AG04450 (cell line): ENCODE measurements around the gene ZIC2. TPM values are rescaled to one million over a fixed set of nuclear protein-coding genes. Genes with fewer than 3 reads are reported as not detected.

Experiments used
- CTCF ChIA-PET: fragments of 300-600, 350-600 bp; formaldehyde crosslinking; extraction: SDS; loops from one replicate; lab custom pipeline; 2022; ENCODE audit warnings: antibody characterized with exemption, inconsistent platforms; lab: Charles Lee
- POLR2A ChIA-PET: fragments of 350-600 bp; formaldehyde crosslinking; extraction: SDS; loops from one replicate; lab custom pipeline; 2021; ENCODE audit warnings: antibody characterized with exemption, inconsistent platforms; lab: Yijun Ruan, JAX
- DNase-seq: peaks from one replicate; pipeline ENCODE4 v3.0.0-alpha.2; 2011; ENCODE audit warnings: low read depth, low spot score
- H3K27ac ChIP-seq: one replicate; pipeline ENCODE4 v1.5.1; 2012; ENCODE audit warnings: low read depth, low read length, control low read depth
- H3K27me3 ChIP-seq: one replicate; pipeline ENCODE4 v1.6.0; 2012; ENCODE audit warnings: low read length; ENCODE audit not compliant: control insufficient read depth, insufficient read depth
- H3K4me3 ChIP-seq: 2 replicates; pipeline ENCODE4 v1.5.1; 2011; ENCODE audit warnings: mild to moderate bottlenecking, low read depth, low read length, control low read depth
- H3K9me3 ChIP-seq: 2 replicates; pipeline ENCODE4 v1.5.1; 2012; ENCODE audit warnings: low read length; ENCODE audit not compliant: control insufficient read depth, insufficient read depth
- polyA plus RNA-seq: library from polyadenylated mRNA; depleted of rRNA; stranded (reverse); fragments of >200 nt; gene quantifications from 2 replicates; pipeline ENCODE4 v1.2.3, GENCODE V29; 2011
- TF ChIP-seq, protein P1 (sequence below): IDR thresholded peaks from 2 replicates; pipeline ENCODE4 v1.5.1; 2011; ENCODE audit warnings: low read depth, low read length, control low read depth, inconsistent platforms

ZIC2 gene
- polyA plus RNA-seq, 1 experiment: not detected

- no peak overlapping the region for H3K4me3 ChIP-seq
- peaks cover 67% of the 10 kb centered on the region for H3K27me3 ChIP-seq
- CTCF ChIA-PET: no interaction called here
Measured at GRCh38 chr13:99963816-99964339, 17.7 kb upstream of the ZIC2 start.

DNA sequence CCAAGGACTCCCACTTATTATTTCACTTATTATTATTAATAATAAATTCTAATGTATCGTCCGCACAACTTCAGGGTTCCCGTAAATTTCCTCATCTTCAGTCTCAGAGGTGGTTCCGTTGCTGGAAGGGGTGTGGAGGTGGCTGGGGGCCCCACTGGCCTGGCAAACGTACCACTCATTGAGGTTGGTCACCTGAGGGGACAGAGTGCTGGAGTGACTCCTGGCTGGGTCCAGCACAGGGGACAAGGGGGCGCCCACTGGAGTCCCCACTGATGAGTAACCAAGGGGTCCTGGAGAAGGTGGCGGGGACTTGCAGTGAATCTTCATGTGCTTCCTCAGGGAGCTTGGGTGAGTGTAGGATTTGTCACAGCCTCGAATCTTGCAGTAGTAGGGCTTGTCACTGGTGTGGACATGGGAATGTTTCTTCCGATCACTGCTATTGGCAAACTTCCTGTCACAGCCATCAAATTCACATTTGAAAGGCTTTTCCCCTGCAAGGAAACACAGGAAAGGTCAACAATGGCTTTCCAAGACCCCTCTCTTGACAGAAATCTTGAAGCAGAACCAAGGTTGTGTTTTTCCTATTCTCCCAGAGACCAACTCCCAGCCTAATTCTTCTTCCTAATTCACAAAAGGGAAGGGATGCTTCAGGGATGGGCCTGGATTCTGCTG, 16.1 kb upstream of the ZIC2 start:
- Histone ChIP-seq H3K9me3 (peaks cover 9% of the 10 kb centered on the region; the same call in 1 of the 2 replicates), H3K4me3 (no peak overlapping the region), H3K27me3 (peaks cover 67% of the 10 kb centered on the region), H3K27ac (no peak overlapping the region)
- ChIA-PET POLR2A (no interaction called here), CTCF (no interaction called here)
- TF ChIP-seq, protein P1, sequence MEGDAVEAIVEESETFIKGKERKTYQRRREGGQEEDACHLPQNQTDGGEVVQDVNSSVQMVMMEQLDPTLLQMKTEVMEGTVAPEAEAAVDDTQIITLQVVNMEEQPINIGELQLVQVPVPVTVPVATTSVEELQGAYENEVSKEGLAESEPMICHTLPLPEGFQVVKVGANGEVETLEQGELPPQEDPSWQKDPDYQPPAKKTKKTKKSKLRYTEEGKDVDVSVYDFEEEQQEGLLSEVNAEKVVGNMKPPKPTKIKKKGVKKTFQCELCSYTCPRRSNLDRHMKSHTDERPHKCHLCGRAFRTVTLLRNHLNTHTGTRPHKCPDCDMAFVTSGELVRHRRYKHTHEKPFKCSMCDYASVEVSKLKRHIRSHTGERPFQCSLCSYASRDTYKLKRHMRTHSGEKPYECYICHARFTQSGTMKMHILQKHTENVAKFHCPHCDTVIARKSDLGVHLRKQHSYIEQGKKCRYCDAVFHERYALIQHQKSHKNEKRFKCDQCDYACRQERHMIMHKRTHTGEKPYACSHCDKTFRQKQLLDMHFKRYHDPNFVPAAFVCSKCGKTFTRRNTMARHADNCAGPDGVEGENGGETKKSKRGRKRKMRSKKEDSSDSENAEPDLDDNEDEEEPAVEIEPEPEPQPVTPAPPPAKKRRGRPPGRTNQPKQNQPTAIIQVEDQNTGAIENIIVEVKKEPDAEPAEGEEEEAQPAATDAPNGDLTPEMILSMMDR: no peak
- DNase-seq: no peak

More at GRCh38 chr13:99963816-99964339, 17.7 kb upstream of the ZIC2 start:
- no peak overlapping the region for H3K27ac ChIP-seq
- TF ChIP-seq, protein P1: no peak
- peaks cover 8% of the 10 kb centered on the region; the same call in 1 of the 2 replicates for H3K9me3 ChIP-seq
- POLR2A ChIA-PET: no interaction called here
- no peak for DNase-seq

DNA sequence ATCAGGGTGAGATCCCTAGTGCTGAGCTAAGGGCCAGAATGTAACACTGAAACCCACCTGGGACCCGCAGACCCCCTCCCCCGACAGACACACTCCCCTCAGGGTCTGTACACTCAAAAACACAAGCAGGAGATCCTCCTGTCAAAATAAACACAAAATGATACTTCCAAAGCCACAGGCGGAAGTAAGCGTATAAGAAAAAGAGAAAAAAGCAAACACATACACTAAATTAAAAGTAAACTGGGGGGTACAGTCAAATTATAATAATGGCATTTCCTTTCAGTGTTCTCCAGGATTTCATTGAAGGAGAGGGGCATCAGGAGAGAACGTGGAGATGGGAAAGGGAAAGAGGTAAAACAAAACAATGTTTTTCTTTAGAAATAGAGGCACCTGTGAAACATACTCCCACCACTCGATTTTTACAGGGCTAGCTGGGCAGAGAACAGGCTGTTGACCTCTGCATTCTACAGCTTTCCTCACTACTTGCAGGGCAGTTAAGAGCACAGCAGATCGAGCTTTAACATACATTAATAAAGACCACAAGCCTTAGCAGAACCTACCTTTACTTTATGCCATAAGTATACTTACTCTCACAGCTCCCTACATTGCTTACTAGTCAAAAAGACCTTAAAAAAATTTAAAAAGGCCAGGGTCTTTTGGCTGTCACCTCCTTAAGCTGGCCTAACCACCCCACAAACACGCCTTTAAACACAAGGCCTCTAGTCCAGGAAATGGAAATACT, 15.3 kb upstream of the ZIC2 start:
- H3K27ac ChIP-seq: no peak overlapping the region
- H3K4me3 ChIP-seq: no peak overlapping the region
- peaks cover 9% of the 10 kb centered on the region; the same call in 1 of the 2 replicates for H3K9me3 ChIP-seq
- H3K27me3 ChIP-seq: peaks cover 61% of the 10 kb centered on the region
- ChIA-PET POLR2A (no interaction called here), CTCF (interaction anchor here (0.5 to 1.5 kb wide), 2 partner anchors 27 to 50 kb away, joined by 4 read pairs; no protein-coding TSS in a partner anchor)
- TF ChIP-seq, protein P1: no peak
- DNase-seq: no peak

DNA sequence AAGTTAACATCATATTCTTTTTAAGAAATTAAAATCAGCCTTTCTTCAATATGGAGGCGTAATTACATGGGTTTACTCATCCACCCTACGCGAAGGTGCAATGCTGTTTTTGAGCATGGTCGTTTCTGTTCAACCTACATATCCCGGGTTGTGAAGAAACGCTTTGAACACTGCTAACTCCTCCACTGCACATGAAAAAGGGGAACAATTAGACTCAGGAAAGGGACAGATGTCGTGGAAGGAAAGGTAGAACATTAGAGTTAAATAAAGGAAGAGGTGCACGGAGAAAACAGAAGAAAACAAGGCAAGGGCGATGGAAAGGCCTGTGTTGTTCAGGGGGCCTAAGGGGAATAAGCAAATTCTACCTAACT, 14.1 kb upstream of the ZIC2 start:
- CTCF ChIA-PET: interaction anchor here (1.5 kb wide), 1 partner anchor 51 kb away, joined by 4 read pairs; no protein-coding TSS in a partner anchor
- TF ChIP-seq, protein P1: no peak
- Histone ChIP-seq H3K4me3 (no peak overlapping the region), H3K9me3 (peaks cover 16% of the 10 kb centered on the region; the same call in 1 of the 2 replicates), H3K27me3 (peaks cover 62% of the 10 kb centered on the region), H3K27ac (no peak overlapping the region)
- POLR2A ChIA-PET: no interaction called here
- no peak for DNase-seq
